Kidney (tissue), 14 donors: ENCODE measurements around the gene CPSF4. TPM values are rescaled to one million over a fixed set of nuclear protein-coding genes. Genes with fewer than 3 reads are reported as not detected.

ENCODE experiments used
- DNase-seq, 5 donors: peaks; one replicate each; pipeline ENCODE4 v3.0.0-alpha.2; 2013 to 2020
- FAIRE-seq: peaks from 2 replicates; lab custom pipeline; 2012; peaks lifted over from hg19 to GRCh38; lab: Jason Lieb, UNC
- H3K27ac ChIP-seq, 2 donors: one replicate each; pipeline ENCODE4 v1.7.0; 2013; ENCODE audit warnings: low read depth in 2 of 2, low read length in 2 of 2, inconsistent platforms in 1 of 2
- H3K27me3 ChIP-seq: one replicate; pipeline ENCODE4 v1.7.1; 2013; ENCODE audit warnings: low read length, inconsistent platforms; ENCODE audit not compliant: control insufficient read depth, insufficient read depth
- H3K36me3 ChIP-seq, 3 donors: one replicate each; pipeline versions ENCODE4 v1.7.0 to v1.7.1; 2013; ENCODE audit warnings: low read length in 3 of 3, control low read depth in 1 of 3, inconsistent platforms in 1 of 3; ENCODE audit not compliant: insufficient read depth in 3 of 3, control insufficient read depth in 2 of 3
- H3K4me1 ChIP-seq, 3 donors: one replicate each; pipeline versions ENCODE4 v1.7.0 to v1.7.1; 2013; ENCODE audit warnings: low read length in 3 of 3, inconsistent platforms in 1 of 3, low read depth in 1 of 3; ENCODE audit not compliant: control insufficient read depth in 2 of 3, insufficient read depth in 2 of 3
- H3K4me3 ChIP-seq, 3 donors: one replicate each; pipeline versions ENCODE4 v1.7.0 to v1.8.1; 2013; ENCODE audit warnings: low read length in 3 of 3, control low read depth in 1 of 3, inconsistent platforms in 1 of 3
- H3K9ac ChIP-seq, 3 donors: one replicate each; pipeline versions ENCODE4 v1.7.0 to v1.7.1; 2013; ENCODE audit warnings: low read length in 3 of 3, control low read depth in 1 of 3, inconsistent platforms in 1 of 3
- H3K9me3 ChIP-seq, 3 donors: one replicate each; pipeline versions ENCODE4 v1.7.0 to v1.7.1; 2013; ENCODE audit warnings: low read length in 3 of 3, control low read depth in 1 of 3, inconsistent platforms in 1 of 3; ENCODE audit not compliant: control insufficient read depth in 2 of 3, insufficient read depth in 1 of 3
- intact Hi-C: fragments of 100-400 bp; cut with DNase I; formaldehyde crosslinking; loops from one replicate; pipeline ENCODE4 v1.11.1; 2022
- polyA plus RNA-seq: library from polyadenylated mRNA; stranded (reverse); fragments of 350-450 nt; fragmentation: Illumina TruSeq; extraction: RNeasy Lipid Tissue Mini Kit (QIAGEN cat#74804); gene quantifications from one replicate; pipeline ENCODE4 v1.2.3, GENCODE V29; 2014; ENCODE audit warnings: low read depth, low replicate concordance; ENCODE audit not compliant: insufficient read depth
- total RNA-seq: library from RNA; stranded (reverse); fragmentation: NEBNext Ultra II Directional; extraction: Animal tissue kit (Norgen Biotek cat#: 25700); gene quantifications from one replicate; pipeline ENCODE4 v1.2.1, GENCODE V29; 2021
- TF ChIP-seq, protein P1 (sequence below): IDR thresholded peaks from 3 replicates; pipeline ENCODE4 v1.5.1; 2012; ENCODE audit warnings: mild to moderate bottlenecking, moderate library complexity, borderline replicate concordance; ENCODE audit not compliant: insufficient read depth; ENCODE audit errors: extremely low read depth
- donor health status: control.
- donor health status: control.
- donor health status: control.
- donor health status: control.
- donor health status: control.
- donor health status: DM: yes; HTN: yes; CAD: no.
- donor health status: Normal renal cell carcinoma (clear cell type).

CPSF4 gene
- total and polyA plus RNA-seq, 2 donors from 2014 or later, result 24.2 to 28.9 TPM

- Histone ChIP-seq H3K27ac (no peak overlapping the region), H3K36me3 (no peaks in the 10 kb centered on the region), H3K9me3 (no peaks in the 10 kb centered on the region), H3K9ac (no peak overlapping the region), H3K4me3 (no peak overlapping the region), H3K4me1 (no peaks in the 10 kb centered on the region), H3K27me3 (no peaks in the 10 kb centered on the region)
- intact Hi-C loops, result no loop called here
- DNase-seq (no peak), FAIRE-seq (no peak)
- TF ChIP-seq, protein P1, sequence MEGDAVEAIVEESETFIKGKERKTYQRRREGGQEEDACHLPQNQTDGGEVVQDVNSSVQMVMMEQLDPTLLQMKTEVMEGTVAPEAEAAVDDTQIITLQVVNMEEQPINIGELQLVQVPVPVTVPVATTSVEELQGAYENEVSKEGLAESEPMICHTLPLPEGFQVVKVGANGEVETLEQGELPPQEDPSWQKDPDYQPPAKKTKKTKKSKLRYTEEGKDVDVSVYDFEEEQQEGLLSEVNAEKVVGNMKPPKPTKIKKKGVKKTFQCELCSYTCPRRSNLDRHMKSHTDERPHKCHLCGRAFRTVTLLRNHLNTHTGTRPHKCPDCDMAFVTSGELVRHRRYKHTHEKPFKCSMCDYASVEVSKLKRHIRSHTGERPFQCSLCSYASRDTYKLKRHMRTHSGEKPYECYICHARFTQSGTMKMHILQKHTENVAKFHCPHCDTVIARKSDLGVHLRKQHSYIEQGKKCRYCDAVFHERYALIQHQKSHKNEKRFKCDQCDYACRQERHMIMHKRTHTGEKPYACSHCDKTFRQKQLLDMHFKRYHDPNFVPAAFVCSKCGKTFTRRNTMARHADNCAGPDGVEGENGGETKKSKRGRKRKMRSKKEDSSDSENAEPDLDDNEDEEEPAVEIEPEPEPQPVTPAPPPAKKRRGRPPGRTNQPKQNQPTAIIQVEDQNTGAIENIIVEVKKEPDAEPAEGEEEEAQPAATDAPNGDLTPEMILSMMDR, result no peak
Measured at GRCh38 chr7:99485094-99485493, 46.4 kb downstream of the CPSF4 start.

DNA sequence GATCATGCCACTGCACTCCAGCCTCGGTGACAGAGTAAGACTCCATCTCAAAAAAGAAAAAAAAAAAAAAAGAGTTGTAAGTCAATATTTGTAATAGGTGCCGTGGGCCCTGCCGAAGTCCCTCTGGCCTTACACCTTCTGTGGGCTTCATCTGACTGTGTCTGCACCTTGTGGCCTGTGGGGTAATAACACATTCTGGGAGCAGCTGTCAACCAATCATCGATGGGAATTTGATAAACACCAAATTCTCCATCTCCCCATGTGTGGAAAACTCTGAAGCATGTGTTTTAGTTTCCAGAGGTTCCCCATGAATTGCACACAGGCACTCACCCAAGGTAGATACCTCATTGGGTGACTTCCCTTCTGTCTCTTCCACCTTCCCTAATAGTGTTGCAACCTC is 50.5 kb downstream of the CPSF4 start:
- intact Hi-C loops, result no loop called here
- Histone ChIP-seq H3K27me3 (no peaks in the 10 kb centered on the region), H3K4me1 (no peaks in the 10 kb centered on the region), H3K4me3 (no peak overlapping the region), H3K27ac (no peak overlapping the region), H3K9ac (no peak overlapping the region), H3K36me3 (peaks cover 9 to 19% (median 13%) of the 10 kb centered on the region in 3 donors), H3K9me3 (peaks cover 0 to 10% (median 2%) of the 10 kb centered on the region in 3 donors)
- TF ChIP-seq, protein P1, result no peak
- FAIRE-seq, result no peak
- DNase-seq, result no peak

DNA sequence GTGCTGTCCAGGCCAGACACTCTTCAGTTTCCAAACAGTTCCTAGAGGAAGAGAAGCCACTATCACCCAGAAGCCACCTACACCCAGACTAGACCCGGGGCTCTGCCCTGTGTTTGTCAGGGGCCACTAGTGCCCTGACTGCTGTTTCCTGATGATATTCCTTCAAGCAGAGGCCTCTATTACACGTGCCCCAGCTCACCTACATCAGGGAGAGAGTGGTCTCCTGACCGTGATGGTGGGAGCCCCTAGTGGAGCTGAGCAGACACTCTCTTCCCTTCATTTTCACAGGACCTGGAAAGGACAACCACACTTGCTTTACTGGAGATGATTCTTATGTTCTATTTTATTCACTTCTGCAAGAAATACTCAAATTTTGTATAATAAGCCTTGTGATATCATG is 52.1 kb downstream of the CPSF4 start:
- H3K9ac ChIP-seq, result no peak overlapping the region
- no peak overlapping the region for H3K4me3 ChIP-seq
- peaks cover 10 to 22% (median 15%) of the 10 kb centered on the region in 3 donors for H3K36me3 ChIP-seq
- DNase-seq, result no peak
- no peak overlapping the region for H3K27ac ChIP-seq
- intact Hi-C loops, result no loop called here
- no peak for FAIRE-seq
- TF ChIP-seq, protein P1, result no peak
- H3K4me1 ChIP-seq, result no peaks in the 10 kb centered on the region
- H3K27me3 ChIP-seq, result no peaks in the 10 kb centered on the region
- H3K9me3 ChIP-seq, result peaks cover 0 to 11% (median 2%) of the 10 kb centered on the region in 3 donors

- DNase-seq, result no peak
- H3K9me3 ChIP-seq, result peaks cover 0 to 11% (median 2%) of the 10 kb centered on the region in 3 donors
- TF ChIP-seq, protein P1, result no peak
- H3K27me3 ChIP-seq, result no peaks in the 10 kb centered on the region
- peaks cover 10 to 22% (median 17%) of the 10 kb centered on the region in 3 donors for H3K36me3 ChIP-seq
- no peak for FAIRE-seq
- peak overlapping the region in 1 of 3 donors; percentile 38 for H3K4me3 ChIP-seq
- peaks cover 0 to 11% (median 8%) of the 10 kb centered on the region in 3 donors for H3K4me1 ChIP-seq
- H3K27ac ChIP-seq, result no peak overlapping the region
- H3K9ac ChIP-seq, result no peak overlapping the region
- intact Hi-C loops, result no loop called here
Measured at GRCh38 chr7:99493823-99494222, 55.1 kb downstream of the CPSF4 start.
